HG03520 (cell line): ENCODE measurements around the gene BUD23.
"Not testable (repeated sequence)": the region's sequence is repeated elsewhere in the genome, so short reads cannot be mapped to it uniquely, and the experiment has no call there.

Experiments used
- ATAC-seq: cut with Tn5 transposase; IDR thresholded peaks from one replicate; pipeline ENCODE4 v1.9.1; 2021; ENCODE audit warnings: mild to moderate bottlenecking, moderate library complexity; ENCODE audit not compliant: unreplicated experiment

The BUD23 gene

DNA sequence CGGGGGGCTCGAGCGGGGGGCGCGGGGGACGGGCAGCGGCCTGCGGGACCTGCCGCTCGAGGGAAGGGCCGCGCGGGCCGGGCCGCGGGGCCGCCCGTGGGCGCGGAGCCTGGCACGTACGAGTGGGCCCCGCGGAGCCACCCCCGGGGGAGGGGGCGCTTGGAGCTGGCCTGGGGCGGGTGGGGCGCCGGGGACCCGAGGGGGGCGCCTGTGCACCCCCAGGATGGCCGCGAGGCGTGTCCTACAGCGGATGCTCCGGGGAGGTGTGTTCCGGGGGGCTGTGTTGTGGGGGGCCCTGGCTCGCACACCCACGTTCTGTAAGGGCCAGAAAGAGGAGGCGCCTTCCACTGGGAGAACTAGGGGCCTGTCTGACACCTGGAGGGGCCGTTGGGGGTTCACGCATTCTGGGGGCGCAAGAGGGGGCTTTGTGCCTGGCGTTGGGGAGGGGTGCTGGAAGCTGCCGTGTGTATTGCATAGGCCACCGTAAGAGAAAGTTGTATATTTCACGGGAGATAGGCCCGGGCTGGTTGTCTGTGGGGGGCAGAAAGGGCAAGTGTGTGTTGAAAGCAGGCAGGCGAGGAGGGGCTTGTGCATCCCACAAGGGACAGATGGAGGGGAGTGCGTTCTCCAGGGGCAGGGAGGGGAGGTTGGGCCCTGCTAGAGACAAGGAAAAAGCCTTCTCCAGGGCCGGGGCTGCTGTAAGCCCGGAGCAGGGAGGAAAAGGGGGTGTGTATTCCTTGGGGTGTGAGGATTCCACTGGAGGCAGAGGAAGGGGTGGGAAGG is 15.1 kb upstream of the BUD23 start:
- ATAC-seq, result no peak

DNA sequence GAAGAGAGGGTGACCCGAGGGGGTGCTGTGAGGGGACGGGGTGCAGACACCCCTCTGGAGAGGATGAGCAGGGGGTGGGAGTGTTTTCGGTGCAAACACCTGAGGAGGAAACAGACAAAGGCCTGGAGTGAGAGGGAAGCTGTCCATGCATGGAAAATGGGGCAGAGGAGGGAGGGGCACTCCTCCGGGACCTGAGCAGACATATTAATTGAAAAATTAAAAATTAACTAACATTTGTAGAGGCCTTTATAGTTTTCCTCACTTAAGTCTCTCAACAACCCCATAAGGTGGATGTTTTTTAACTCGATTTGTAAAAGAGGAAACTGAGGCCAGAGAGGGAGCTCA is 14.5 kb upstream of the BUD23 start:
- no peak for ATAC-seq

DNA sequence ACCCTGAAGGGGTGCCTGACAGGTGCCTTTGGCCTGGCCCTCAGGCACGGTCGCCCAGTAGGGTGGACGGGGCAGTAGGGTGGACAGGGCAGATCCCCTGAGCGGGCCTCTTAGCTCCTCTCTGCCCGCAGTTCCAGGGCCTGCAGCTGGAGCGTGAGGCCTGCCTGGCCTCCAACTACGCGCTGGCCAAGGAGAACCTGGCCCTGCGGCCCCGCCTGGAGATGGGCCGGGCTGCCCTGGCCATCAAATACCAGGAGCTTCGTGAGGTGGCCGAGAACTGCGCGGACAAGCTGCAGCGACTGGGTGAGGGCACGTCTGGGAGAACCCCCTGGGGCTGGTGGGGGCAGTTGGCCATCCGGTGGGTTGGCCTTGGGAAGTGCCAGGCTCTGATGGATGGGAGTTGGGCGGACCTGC is 14.1 kb upstream of the BUD23 start:
- no peak for ATAC-seq

DNA sequence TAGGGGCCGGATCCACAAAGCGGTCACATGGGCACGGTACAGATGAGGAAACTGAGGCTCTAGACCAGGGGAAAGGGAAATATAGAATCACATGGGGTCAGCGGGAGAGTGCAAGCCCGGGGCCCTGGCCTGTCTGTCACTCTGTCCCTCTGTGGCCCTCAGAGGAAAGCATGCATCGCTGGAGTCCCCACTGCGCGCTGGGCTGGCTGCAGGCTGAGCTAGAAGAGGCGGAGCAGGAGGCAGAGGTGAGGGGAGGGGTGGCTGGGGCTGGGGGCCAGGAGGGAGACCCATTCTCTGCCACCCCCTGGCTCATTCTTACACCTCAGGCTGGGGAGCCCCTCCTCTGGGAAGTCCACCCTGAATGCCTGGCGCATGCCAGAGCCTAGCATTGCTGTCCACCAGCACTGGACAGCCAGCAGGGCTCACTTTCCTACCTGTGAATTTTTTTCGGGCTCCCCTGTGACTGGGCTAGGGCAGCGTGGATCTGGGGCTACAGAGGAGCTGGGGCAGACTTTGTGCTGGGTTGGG is 13.5 kb upstream of the BUD23 start:
- no peak for ATAC-seq

DNA sequence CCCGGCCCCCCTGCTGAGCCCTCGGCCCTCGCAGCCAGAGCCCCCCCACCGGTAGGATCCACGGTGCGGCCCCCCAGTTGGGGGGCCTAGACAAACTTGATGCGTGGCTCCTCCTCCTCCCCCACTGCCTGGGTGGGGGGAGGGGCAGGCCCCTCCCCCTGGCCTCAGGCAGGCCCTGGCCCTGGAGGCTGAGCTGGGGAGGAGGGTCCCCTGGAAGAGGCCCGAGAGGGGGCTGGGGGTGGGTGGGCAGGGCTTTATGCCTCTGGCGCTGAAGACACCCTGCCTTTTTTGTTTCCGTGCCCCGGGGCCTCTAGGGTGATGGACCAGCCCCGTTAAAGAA is 12.1 kb upstream of the BUD23 start:
- ATAC-seq, result no peak

DNA sequence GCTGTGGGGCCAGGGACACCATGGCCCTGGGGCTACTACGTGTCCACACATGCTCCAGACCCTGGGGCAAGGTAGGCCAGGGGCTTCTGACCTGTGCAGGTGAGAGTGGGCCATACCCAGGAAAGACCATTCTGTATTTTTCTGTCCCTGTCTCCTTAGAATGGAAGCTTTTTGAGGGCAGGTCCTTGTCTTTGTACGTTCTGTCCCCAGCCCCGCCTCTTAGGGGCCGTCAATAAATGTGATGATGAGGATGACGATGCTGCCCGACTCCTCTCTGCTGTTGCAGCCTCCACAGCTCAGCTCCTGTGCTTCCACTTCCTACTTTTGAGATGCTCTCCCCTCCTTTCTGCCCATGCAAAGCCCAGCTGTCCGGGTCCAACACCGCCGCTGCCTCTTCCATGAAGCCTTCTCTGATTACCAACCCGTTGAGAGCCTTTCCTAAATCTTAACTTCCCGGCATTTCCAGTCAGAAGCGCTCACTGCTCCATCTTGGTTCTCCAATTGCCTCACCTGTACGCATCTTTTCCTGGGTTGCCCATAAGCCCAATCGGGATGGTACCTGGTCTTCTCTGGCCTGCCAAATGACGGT is 11.4 kb upstream of the BUD23 start:
- ATAC-seq, result no peak

DNA sequence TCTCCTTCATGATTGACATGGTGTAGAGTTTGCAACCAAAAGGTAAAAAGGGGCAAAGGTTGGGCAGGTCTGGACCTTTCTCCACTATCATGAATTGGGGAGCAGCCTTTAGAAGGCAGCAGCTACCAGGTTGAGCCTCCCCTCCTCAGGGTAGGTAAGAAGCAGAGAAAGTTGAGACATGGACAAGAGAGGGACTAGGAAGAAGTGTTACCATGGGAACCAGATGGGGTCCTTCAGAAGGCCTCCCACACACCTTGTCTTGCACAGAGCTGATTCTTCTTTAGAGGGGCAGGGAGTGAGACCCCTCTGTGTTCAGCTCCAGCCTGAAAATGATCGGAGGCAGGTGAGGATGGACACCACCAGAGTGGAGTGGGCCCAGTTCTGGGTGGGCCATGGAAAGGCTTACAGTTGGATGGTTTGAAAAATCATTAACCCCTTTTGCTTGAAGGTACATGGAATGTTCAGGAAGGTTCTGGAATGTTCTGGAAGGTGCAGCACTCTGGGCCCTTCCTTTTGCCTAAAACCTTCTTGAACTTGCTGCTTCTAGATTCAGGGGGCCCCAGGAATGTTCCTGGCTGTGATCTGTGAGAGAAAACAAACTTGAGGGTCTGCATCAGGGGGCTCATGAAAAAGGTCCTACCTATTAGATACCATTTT is 8.8 kb upstream of the BUD23 start:
- ATAC-seq, result no peak

DNA sequence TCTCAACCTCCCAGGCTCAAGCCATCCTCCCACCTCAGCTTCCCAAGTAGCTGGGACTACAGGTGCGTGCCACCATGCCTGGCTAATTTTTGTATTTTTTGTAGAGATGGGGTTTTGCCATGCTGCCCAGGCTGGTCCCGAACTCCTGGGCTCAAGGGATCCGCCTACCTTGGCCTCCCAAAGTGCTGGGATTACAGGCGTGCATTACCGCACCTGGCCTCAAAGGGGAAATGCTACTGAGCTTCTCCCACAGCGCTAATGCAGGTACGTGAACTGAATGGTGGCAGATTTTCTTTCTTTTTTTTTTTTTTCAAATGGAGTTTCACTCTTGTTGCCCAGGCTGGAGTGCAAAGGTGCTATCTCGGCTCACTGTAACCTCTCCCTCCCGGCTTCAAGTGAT is 7.3 kb upstream of the BUD23 start:
- not testable (repeated sequence) for ATAC-seq

DNA sequence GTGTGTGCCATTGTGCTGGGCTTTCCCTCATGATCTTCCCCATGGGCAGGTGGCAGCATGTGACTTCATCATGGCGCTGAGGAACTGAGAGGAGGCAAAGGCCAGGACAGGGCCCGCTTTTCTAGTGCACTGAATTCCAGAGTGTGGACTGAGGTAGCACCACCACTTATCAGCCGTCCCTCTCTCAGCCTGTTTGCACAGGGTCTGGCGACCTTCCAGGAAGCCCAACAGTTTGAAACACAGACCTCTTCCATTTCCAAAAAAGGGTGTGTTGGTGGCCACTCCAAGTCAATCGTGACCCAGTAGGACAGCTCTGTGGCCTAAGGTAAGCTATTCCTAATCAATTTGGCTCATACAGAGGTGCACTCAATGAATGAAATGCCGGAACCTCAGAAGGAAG is 4.5 kb upstream of the BUD23 start:
- ATAC-seq, result no peak

DNA sequence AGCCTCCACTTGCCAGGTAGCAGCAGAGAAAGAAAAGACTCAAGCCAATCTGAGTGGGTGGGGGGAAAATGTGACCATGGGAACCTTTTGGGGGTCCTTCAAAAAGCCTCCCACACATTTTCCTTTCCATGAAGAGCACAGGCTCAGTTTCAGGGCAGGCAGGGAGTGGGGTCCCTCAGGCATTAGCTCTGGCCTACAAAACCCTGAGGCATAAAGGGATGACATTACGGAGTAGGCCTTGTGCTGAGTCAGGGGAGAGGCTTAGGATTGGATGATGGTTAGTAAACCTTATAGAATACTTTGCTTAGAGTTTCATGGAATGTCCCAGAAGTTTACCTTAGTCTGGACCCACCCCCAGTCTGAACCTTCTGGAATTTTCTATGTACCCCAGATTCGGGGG is 3.7 kb upstream of the BUD23 start:
- ATAC-seq, result no peak

DNA sequence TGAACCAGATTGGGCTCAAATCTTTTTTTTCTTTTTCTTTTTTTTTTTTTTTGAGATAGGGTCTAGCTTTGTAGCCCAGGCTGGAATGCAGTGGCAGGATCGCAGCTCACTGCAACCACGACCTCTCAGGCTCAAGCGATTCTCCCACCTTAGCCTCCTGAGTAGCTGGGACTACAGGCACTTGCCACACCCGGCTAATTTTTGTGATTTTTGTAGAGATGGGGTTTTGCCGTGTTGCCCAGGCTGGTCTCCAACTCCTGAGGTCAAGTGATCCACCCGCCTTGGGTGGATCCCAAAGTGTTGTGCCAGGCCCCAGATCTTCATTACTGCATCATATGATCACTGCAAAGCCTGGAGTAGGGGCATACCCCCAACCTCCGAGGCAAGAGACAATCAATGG is 2.9 kb upstream of the BUD23 start:
- no peak for ATAC-seq

DNA sequence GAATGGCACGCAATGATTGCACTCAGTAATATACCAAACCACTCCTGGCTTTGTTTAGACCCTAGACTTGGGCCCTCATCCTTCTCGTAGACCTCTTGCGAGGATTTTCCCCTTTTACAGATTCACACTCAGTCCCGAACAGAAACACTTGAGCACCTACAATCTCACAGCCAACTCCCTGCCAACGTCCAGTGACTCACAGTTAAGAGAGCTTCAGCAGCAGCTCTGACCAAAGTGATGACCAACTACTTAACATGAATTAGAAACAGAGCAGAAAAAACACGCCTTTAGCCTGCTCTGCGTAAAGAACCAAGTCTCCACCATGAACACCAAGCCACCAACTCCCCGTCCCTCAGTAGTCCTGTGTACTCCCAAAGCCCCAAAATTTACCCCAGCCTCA is 2.4 kb upstream of the BUD23 start:
- ATAC-seq, result no peak

DNA sequence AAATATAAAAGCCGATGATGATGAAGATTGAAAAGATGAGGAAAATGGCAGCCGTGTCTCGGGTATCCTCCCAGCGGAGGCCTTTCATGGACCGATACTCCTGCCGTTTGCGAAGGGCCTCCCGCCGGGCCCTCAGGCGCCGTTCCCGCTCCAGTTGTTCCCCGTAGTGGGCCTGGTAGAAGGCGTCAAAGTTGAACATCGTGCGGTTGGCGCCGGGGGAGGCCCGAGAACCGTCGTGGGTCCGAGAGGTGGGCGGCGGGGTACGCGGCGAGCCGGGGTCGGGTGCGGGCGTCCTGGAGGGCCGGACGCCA is 697 bp upstream of the BUD23 start:
- ATAC-seq, result no peak

DNA sequence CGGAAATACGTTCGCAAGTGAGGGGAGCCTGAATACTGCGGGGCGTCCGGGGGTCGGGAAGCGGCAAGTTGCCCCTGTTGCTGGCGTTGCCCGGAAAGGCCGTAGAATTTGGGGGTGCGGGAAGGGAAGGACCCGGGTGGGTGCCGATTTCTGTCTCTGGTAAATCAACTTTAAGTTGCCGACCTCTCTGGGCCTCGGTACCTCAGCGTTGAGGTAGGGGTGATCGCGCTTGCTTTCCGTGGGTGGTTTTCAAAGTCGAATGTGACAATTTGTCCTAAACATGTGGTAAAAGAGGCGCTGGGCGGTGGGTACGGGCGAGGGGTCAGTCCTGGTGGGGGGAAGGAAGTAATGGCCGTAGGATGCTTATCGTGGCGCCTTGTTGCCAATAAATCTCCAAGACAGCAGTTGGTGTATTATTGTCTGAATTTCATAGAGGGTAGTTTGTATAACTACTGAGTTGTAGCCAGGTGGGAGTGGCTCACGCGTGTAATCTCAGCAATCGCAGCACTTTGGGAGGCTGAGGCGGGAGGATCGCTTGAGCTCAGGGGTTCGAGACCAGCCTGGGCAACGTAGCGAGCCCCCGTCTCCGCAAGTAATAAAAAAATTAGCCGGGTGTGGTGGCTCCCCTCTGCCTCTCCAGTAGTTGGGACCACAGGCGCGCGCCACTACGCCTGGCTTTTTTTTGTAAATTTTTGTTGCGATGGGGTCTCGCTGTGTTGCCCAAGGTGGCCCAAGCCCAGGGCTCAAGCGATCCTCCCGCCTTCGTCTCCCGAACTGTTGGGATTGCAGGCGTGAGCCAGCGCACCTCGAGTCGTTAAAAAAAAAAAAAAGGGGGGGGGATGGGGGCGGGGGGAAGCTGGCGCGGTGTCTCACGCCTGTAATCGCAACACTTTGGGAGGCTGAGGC is 644 bp downstream of the BUD23 start:
- ATAC-seq, result no peak

DNA sequence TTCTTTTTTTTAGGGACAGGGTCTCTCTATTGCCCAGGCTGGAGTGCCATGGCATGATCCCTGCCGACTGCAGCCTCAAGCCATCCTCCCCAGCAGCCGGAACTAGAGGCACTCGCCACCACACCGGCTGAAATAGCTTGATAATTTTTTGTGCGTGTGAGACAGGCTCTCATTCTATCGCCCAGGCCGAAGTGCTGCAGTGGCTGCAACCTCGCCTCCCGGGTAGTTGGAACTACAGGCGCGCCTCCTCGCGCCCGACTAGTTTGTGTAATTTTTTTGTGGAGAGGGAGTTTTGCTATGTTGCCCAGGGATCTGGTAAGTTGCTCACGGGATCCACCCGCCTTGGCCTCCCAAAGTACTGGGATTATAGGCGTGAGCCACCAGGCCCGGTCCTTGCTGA is 1.9 kb downstream of the BUD23 start:
- no peak for ATAC-seq

DNA sequence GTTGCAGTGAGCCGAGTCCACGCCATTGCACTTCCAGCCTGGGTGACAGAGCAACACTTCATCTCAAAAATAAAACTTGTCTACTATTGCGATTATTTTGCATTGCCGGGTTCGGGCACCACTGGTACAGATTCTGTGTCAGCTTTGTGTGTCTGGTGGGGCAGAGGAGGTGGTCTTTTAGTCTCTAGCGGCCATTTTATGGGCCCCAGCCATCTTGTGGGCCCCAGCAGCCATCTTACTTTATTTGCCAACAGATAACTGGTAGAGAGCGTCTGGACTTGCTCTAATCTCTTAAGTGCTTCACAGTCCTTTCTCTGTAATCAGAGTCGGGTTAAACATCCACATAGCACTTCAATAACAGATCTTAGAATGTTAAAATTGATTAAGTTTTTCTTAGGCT is 4.9 kb downstream of the BUD23 start:
- no peak for ATAC-seq

DNA sequence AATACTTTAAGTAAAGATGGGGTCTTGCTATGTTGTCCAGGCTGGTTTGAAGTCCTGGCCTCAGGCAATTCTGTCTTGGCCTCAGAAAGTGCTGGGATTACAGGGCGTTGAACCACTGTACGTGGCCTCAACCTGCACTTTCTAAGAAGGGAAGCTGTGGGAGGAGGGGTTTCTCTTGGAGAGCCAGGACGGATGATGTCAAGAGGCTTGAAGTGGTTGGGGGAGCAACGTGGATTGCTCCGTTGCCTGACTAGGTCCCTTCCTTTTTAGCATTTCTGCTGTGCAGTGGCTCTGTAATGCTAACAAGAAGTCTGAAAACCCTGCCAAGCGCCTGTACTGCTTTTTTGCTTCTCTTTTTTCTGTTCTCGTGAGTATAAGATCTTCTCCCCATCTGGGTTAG is 7.2 kb downstream of the BUD23 start:
- ATAC-seq, result no peak

DNA sequence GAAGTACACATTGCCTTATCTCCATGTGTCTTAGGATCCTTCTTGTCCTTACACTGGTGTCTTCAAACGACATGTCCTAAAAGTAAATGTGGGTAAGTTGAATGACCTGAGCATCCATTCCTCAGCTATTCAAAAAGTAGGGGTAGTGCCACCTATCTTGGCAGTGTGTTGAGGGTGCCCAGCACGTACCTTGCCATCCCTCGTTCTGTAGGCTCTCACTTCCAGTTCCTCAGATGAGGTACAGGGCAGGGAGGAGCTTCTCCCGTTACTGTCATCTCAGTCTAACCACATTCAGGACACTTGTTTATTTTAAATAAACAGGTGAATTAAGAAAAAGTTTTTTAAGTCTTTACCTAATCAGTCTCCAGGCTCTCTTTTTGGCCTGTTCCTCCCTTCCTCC is 13.0 kb downstream of the BUD23 start:
- ATAC-seq, result no peak

DNA sequence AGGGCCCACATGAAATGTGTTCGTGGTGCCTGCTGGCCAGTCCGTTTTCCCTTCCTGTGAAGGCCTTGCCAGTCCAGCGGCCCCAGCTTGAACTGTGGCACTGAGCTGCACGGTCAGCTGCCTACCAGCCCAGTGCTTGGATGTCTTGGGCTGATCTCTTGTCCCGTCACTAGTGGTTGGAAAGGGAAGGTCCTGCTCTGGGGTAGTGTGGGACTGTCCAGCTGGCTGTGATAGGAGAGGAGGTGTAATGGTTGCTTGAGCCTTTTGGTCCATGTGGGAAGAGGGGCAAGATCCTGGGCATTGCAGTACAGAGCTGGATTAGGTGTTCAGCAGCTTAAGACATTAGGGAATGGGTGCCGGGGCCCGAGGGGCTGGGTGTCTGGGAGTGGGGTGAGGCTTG is 15.0 kb downstream of the BUD23 start:
- ATAC-seq, result no peak

DNA sequence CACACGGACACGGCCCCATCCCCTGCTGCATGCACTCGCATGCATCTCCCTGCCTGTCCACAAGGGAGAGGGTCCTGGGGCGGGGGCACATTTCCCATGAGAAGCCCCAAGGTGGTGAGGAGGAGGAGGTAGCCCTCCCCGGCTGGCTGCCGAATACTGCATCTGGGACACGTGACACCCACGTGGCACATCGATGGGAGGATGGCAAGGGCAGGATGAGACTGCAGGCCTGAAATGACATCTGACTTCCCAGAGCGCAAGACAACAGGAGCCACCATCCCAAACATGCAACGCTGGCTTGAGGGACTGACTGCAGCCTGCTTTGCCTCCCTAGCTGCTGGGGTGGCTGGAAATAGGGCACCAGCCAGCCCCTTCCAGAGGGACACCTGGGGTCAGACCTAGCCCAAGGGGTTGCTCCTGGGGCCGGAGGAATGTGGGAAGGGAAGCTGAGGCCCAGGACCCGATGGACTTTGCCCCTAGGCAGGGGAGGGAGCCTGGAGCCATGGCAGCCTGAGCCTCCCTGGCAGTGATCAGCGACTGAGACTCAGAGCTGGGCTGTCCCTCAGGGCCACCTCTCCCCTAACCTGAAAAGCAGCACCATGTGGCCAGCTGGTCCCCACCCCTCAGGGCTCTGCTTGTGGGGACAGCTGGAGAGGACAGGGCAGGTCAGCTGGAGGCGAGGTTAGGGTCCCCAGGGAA is 16.1 kb downstream of the BUD23 start:
- no peak for ATAC-seq

DNA sequence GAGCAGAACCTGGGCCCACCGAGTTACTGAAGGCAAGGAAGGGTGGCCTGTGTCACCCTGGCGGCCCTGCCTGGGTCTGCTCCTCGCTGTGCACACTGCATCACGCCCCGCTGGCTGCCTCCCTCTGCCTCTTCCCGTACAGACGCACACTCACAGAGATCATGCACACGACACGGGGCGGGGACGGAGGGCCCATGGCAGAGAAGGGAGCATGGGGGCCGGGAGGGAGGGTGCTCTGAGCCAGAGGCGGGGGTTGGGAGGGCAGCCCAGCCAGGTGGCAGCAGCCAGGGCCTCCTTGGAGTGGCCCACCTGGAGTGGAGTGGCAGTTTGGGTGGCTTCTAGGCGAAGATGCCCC is 16.6 kb downstream of the BUD23 start:
- no peak for ATAC-seq
